Skeletal muscle satellite cell (primary cell): Measurements from ENCODE around the gene CNPY2.
A peak's percentile ranks its signal among the peaks of the same experiment; 100 is the strongest.
"Not testable (repeated sequence)": the region's sequence is repeated elsewhere in the genome, so short reads cannot be mapped to it uniquely, and the experiment has no call there.

ENCODE experiments used
- H3K27me3 ChIP-seq: 2 replicates; pipeline ENCODE4 v1.7.0; 2013; ENCODE audit warnings: low read length; ENCODE audit not compliant: control insufficient read depth, insufficient read depth
- H3K36me3 ChIP-seq: 2 replicates; pipeline ENCODE4 v1.7.0; 2013; ENCODE audit warnings: mild to moderate bottlenecking, control low read depth, low read length; ENCODE audit not compliant: insufficient read depth
- H3K4me1 ChIP-seq: 2 replicates; pipeline ENCODE4 v1.7.0; 2013; ENCODE audit warnings: low read length; ENCODE audit not compliant: control insufficient read depth, insufficient read depth
- H3K4me2 ChIP-seq: 2 replicates; pipeline ENCODE4 v1.7.0; 2013; ENCODE audit warnings: mild to moderate bottlenecking, low read length
- H3K4me3 ChIP-seq: 2 replicates; pipeline ENCODE4 v1.7.0; 2013; ENCODE audit warnings: low read length
- H3K9ac ChIP-seq: 2 replicates; pipeline ENCODE4 v1.7.0; 2013; ENCODE audit warnings: mild to moderate bottlenecking, low read depth, low read length, moderate library complexity
- H3K9me3 ChIP-seq: replicated peaks from 2 replicates; pipeline ENCODE4 v1.7.0; 2013; ENCODE audit warnings: mild to moderate bottlenecking, control low read depth, low read length

Gene CNPY2

DNA sequence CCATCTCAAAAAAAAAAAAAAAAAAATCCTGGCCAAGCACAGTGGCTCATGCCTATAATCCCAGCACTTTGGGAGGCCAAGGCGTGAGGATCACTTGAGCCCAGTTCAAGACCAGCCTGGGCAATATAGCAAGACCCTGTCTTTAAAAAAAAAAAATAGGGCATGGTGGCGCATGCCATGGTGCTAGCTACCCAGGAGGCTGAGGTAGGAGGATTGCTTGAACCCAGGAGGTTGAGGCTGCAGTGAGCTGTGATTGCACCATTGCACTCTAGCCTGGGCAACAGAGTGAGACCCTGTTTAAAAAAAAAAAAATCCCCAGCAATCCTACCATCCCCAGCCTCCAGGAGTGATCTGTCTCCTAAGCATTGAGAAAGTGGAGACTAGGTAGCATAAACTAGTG is 26.5 kb upstream of the CNPY2 start:
- H3K4me2 ChIP-seq, H3K27me3 ChIP-seq: not testable (repeated sequence)
- peaks cover 48% of the 10 kb centered on the region for H3K36me3 ChIP-seq

DNA sequence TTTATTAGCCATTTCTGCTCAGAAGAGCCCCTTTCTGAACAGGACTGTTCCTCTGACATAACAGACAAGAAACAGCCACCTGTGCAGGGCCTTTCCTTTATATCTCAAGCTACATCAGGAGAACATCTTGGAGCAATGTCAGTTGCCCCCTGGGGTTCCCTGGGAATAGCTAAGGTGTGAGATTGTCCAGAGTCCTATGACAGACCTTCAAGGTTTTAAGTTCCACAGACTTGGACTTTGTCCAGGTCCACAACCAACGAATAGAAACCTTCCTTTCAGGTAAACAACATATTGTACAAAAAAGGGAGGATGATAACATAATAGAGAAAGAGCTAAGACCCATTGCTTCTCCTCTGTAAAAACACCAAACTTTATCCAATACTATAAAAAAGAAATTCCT is 25.8 kb upstream of the CNPY2 start:
- Histone ChIP-seq H3K27me3 (no peaks in the 10 kb centered on the region), H3K4me1 (no peaks in the 10 kb centered on the region), H3K36me3 (peaks cover 43% of the 10 kb centered on the region), H3K9me3 (no peaks in the 10 kb centered on the region), H3K4me2 (no peak overlapping the region), H3K9ac (no peak overlapping the region), H3K4me3 (no peak overlapping the region)

More for the DNA sequence above, 26.5 kb upstream of the CNPY2 start:
- not testable (repeated sequence) for H3K4me3 ChIP-seq, H3K4me1 ChIP-seq, H3K9ac ChIP-seq, H3K9me3 ChIP-seq

DNA sequence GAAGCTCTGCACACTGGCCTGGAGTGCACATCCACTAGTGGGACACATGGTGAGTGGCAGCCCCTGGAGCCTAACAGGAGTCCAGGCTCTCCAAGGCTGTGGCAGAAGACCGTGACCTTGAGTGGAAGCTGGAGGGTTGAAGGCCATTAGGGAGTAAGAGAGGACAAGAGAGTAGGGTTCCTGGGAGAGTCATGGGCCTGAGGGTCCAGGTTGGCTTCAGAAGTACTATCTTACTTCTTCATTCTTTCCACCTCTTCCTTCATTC is 23.3 kb upstream of the CNPY2 start:
- no peak overlapping the region for H3K9ac ChIP-seq
- peaks cover 6% of the 10 kb centered on the region for H3K4me1 ChIP-seq
- peaks cover 28% of the 10 kb centered on the region for H3K36me3 ChIP-seq
- H3K4me3 ChIP-seq: no peak overlapping the region
- H3K9me3 ChIP-seq: no peaks in the 10 kb centered on the region
- H3K27me3 ChIP-seq: no peaks in the 10 kb centered on the region
- H3K4me2 ChIP-seq: no peak overlapping the region

DNA sequence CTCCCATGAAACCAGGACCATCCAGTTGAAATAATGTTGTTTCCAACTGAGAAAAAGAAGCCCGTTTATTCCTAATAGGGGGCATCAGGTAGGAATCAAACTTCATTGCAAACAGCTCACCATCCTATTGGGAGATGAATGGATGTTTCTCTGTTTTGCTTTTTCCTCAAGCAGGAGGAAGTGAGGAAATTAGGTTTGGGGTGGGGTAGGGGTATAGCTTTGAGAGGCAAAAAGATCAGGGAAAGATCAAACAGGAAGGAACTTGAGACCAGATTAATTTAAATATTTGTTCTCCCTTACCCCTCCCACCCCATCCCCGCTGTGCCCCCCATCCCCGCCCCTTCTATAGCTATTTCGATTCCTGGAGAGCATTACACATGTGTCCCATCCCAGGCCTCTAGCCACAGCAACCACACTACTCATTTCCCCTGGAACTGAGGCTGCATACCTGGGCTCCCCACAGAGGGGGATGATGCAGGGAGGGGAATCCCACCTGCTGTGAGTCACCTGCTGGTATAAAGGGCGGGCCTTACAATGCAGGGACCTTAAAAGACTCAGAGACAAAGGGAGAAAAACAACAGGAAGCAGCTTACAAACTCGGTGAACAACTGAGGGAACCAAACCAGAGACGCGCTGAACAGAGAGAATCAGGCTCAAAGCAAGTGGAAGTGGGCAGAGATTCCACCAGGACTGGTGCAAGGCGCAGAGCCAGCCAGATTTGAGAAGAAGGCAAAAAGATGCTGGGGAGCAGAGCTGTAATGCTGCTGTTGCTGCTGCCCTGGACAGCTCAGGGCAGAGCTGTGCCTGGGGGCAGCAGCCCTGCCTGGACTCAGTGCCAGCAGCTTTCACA is 22.7 kb upstream of the CNPY2 start, which contains the start of gene IL23A:
Gene IL23A, plus strand, starts transcription at position 577 of the 850 bp plus-strand sequence. Its CDS starts 161 bp downstream, at position 738.
- Histone ChIP-seq H3K4me3 (no peak within 1 kb of the TSS), H3K36me3 (peaks cover 22% of the 10 kb centered on the region), H3K4me2 (no peak within 1 kb of the TSS), H3K4me1 (peaks cover 6% of the 10 kb centered on the region), H3K9ac (no peak within 1 kb of the TSS), H3K9me3 (no peaks in the 10 kb centered on the region), H3K27me3 (no peaks in the 10 kb centered on the region)

DNA sequence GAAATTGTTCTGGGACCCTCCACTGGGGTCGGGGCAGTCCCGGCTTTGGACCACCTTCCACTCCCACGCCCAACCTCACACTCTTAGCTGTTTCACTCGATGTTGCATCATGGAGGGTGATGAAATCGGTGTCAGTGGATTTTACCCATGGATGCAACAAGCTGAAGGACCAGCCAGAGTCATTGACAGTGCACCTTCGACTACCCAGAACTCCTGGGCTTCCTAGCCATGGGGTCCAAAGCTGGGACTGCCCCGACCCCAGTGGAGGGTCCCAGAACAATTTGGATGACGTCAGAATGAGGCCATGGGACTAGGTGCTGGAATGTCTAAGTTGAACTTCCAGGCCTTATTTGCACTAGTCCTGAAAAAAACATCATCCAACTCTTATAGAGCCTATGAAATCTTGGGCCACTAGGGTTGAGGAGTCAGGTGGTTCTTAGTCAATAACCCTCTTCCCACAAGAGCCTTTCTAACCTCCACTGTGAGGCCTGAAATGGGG is 22.0 kb upstream of the CNPY2 start:
- no peak overlapping the region for H3K9ac ChIP-seq
- H3K9me3 ChIP-seq: no peaks in the 10 kb centered on the region
- peaks cover 15% of the 10 kb centered on the region for H3K36me3 ChIP-seq
- H3K4me1 ChIP-seq: peaks cover 13% of the 10 kb centered on the region
- H3K27me3 ChIP-seq: no peaks in the 10 kb centered on the region
- no peak overlapping the region for H3K4me3 ChIP-seq
- no peak overlapping the region for H3K4me2 ChIP-seq

DNA sequence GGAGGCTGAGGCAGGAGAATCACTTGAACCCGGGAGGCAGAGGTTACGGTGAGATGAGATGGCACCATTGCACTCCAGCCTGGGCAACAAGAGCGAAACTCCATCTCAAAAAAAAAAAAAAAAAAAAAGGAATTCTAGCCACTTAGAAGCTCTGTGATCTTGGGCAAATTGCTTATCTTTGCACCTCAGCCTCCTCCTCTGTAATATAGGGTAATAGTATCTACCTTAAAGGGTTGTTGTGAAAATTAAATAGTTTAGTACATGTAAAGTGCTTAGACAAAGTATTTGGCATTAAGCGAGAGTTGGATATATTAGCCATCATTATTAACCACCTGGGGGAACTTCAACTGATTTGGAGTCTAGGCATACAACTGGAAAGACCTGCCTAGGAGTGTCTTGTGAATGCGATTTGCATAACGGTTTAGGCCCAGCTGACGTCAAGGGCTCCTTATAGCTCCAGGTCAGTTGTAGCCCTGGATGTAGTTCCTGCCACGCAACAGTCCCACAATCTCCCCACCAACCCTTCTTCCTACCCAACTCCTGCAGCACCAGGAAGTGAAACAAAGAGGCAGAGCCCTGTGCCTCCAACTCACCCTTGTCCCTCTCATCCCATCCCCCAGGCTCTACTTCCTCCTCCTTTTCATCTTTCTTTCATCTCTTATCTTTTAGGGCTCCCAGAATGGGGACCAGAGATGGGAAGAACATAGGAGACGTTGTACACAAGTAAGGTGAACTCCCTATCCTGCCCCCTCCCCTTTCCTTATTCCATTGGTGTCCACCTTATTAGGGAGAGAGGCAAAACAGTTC is 20.8 kb upstream of the CNPY2 start:
- Histone ChIP-seq H3K27me3 (no peaks in the 10 kb centered on the region), H3K36me3 (peaks cover 6% of the 10 kb centered on the region), H3K4me2 (no peak overlapping the region), H3K9me3 (no peaks in the 10 kb centered on the region), H3K9ac (no peak overlapping the region), H3K4me3 (no peak overlapping the region), H3K4me1 (peaks cover 14% of the 10 kb centered on the region)

DNA sequence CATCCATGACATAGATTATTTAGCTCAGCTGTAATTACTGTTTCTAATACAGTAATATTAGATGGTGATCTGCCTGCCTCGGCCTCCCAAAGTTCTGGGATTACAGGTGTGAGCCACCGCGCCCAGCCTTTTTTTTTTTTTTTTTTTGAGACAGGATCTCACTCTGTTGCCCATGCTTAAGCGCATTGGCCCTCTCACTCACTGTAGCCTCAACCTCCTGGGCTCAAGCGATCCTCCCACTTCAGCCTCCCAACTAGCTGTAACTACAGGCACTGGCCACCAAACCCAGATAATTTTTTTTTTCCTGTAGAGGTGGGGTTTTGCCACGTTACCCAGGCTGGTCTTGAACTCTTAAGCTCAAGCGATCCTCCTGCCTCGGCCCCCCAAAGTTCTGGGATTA is 19.7 kb upstream of the CNPY2 start:
- H3K9me3 ChIP-seq, H3K27me3 ChIP-seq, H3K4me2 ChIP-seq, H3K36me3 ChIP-seq, H3K9ac ChIP-seq, H3K4me3 ChIP-seq: not testable (repeated sequence)
- H3K4me1 ChIP-seq: peaks cover 14% of the 10 kb centered on the region

DNA sequence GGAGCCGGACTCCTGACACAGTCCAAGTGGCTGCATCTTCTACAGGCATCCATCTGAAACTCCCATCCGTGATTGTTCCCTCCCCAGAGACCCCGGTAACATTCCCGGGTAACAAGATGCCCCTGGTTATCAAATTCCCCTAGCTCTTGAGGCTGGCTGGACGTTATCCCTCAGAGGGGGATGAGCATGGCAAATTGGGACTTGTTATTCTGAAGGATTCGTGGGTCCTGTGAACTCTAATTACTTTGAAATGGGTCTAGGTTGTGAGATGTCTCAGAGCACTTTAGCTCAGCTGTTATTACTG is 18.7 kb upstream of the CNPY2 start:
- peaks cover 14% of the 10 kb centered on the region for H3K4me1 ChIP-seq
- H3K9me3 ChIP-seq: no peaks in the 10 kb centered on the region
- no peaks in the 10 kb centered on the region for H3K36me3 ChIP-seq
- H3K4me3 ChIP-seq: peak overlapping the region; percentile 73
- no peaks in the 10 kb centered on the region for H3K27me3 ChIP-seq
- H3K4me2 ChIP-seq: peak overlapping the region; percentile 90
- H3K9ac ChIP-seq: peak overlapping the region; percentile 90

DNA sequence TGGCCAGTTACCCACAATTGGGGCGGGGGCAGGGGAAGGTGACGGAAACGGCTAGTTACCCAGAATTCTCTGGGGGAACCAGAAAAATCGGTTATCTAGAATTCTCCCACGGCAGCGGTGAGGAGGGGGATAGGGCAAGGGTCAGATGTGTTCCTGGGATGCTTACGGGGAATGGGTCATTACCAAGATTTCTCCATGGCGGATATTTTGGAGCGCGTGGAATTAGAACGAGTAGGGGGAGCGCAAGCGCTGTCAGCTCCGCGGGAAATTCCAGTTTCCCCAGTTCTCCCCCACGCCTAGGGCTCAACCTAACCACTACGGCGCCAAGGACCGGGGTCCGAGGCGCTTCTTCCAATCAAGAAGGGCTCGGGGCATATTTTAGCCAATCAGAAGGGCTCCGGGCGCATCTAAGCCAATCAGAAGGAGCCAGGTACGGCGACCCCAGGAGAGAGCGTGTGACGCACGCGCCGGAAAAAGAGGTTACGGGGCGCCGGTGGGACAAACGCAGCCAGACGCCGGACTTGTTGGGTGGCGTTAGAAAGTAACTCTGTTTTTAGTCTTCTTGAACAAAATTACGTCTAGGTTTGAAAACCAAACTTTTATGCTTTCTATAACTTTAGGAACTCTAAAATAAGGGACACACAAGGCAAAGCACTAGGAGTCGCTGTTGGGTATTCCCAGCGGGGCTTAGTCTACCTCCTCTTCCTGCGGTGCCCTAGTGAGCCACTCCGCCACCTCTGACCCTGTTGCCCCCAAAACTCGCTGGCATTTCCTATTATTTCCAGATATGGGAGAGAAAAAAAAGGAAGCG is 18.1 kb upstream of the CNPY2 start, which contains the start of gene PAN2:
Gene PAN2, minus strand, starts transcription at position 322 of the 811 bp plus-strand sequence. CDS start 906 bp downstream, outside the sequence.
- H3K4me1 ChIP-seq: peaks cover 14% of the 10 kb centered on the region

DNA sequence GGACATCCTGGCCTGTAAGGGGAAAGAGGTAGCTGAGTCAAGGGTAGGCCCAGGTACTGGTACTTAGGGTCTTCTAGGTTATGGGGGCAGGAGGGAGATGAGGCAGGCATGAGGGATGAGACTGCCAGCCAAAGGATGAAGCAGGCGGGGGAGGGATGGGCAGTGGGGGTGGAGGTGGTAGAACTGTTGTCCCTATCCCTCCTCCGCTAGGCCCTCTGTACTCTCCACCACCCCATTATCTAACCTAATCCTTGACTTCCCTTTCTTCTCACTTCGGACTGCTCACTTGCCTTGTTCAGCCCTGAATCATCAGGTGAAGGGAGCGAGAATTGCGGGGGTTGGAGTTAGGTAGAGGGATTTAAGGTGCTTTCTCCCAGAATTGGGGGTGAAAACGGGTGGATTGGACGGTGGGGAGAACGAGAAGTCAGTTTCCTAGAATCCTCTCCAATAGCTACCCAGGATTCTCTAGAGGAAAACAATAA is 17.4 kb upstream of the CNPY2 start:
- Histone ChIP-seq H3K4me3 (peak overlapping the region; percentile 73), H3K4me1 (peaks cover 14% of the 10 kb centered on the region)

More for the DNA sequence above, 18.1 kb upstream of the CNPY2 start, which contains the start of gene PAN2:
- Histone ChIP-seq H3K4me3 (peak within 1 kb of the TSS; percentile 73), H3K9me3 (no peaks in the 10 kb centered on the region), H3K4me2 (peak within 1 kb of the TSS; percentile 90), H3K36me3 (no peaks in the 10 kb centered on the region), H3K9ac (peak within 1 kb of the TSS; percentile 90), H3K27me3 (no peaks in the 10 kb centered on the region)

More for the DNA sequence above, 17.4 kb upstream of the CNPY2 start:
- Histone ChIP-seq H3K9me3 (no peaks in the 10 kb centered on the region), H3K4me2 (peak overlapping the region; percentile 90), H3K27me3 (no peaks in the 10 kb centered on the region), H3K9ac (peak overlapping the region; percentile 90), H3K36me3 (peaks cover 3% of the 10 kb centered on the region)
